ENCODE measurements around the gene BCL3. TPM values are rescaled to one million over a fixed set of nuclear protein-coding genes. Genes with fewer than 3 reads are reported as not detected.

BCL3 gene
- total RNA-seq, 1 experiment from 2014 or later: 0.95 TPM

DNA sequence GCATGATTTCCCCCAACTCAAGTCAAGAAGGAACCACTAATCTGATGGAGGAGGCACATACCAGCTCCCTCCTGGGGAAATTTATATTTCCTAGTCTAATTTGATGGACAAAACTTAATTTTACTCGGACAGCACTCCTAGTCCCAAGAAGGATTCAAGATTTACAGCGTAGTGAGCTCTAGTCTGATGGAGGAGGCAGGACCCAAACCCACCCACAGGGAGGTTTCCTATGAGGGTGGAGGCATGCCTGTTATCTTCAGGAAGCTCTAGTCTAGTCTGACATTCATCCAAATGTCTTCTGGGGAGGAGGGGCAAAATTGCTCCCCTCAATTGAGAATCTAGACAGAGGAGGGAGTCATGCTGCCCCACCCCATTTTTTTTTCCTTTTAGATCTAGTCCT is 10.4 kb upstream of the BCL3 start:
- DNase-seq (ENCODE audit: low read depth): no peak

DNA sequence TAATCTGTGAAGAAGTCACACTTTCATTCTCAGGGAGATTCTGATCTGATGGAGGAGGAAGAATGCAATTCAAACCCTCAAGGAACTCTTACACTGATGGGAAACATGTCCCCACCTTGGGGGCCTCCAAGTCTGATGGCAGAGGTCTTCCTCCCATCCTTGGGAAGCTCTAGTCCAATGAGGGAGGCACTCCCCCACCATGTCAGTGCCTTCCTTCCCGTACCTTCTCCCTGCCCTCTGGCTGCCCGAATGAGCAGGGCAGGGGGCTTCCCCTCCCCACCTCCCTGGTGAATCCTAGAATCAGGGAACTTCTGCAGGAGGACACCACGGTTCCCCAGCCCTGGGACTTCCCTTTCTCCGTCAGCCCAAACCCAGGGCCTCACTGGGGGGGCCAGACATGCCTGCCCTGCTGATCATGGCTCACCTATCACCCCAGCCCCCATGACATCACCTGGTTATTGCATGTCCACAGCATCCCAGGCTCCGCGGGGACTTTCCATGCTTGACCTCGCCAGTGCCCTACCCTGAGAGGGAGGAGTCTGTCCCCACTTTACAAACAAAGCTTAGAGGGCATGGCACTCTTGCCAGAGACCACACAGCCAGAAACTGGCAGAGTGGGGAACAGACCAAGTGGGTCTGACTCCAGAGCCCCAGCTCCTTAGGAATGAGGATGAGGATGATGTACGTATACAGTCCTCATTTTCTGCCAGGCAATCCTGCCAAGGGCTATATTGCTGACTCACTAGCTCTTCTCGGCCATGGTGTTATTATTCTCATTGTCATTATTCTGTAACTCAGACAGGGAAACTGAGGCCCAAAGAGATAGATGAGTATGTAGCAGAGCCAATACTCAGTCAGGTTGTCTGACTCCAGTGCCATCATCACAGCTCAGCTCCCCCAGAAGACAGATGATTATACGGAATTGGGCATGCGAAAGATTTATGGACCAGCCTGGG is 9.6 kb upstream of the BCL3 start:
- peak; percentile 97 for DNase-seq (ENCODE audit: low read depth)
- in situ Hi-C loops (cut with HindIII; ENCODE audit: low pct_unique_long_range_greater_than_20kb, low sequenced_read_pairs): no loop called here

More for the DNA sequence above, 10.4 kb upstream of the BCL3 start:
- in situ Hi-C loops (cut with HindIII; ENCODE audit: low pct_unique_long_range_greater_than_20kb, low sequenced_read_pairs): no loop called here

DNA sequence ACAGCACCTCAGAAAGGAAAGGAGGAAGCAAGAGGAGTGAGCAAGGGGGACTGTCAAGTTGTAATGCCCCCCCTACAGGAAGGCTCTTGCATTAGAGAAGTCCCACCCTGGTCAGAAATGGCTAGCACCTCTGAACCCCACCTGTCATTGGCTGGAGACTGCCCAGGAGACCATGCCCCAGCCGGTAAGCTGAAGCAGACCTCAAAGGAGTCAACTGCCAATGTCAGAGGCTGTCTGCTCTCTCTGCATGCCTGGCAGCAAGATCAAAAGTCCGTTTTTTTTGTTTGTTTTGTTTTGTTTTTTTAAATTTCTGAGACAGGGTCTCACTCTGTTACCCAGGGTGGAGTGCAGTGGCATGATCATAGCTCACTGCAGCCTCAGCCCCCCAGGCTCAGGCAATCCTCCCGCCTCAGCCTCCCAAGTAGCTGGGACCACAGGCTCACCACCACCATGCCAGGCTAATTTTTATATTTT is 8.1 kb upstream of the BCL3 start:
- in situ Hi-C loops (cut with HindIII; ENCODE audit: low pct_unique_long_range_greater_than_20kb, low sequenced_read_pairs): no loop called here
- peak; percentile 63 for DNase-seq (ENCODE audit: low read depth)

DNA sequence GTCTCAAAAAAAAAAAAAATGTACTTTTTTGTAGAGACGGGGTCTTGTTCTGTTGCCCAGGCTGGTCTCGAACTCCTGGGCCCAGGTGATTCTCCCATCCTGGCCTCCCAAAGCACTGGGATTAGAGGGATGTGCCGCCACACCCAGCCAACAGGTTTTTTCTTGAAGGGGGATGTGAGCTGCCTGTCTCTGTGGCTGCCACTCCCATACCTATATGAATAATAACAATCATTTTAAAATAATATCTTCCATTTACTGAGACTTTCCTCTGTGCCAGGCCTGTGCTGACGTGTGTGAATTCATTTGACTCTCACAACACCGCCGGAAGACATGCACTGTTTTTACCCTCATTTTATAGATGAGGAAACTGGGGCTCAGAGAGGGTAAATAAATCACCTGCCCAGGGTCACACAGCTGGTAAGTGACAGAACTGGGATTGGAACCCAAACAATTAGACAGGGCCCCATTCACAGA is 7.2 kb upstream of the BCL3 start:
- DNase-seq (ENCODE audit: low read depth): peak; percentile 64
- in situ Hi-C loops (cut with HindIII; ENCODE audit: low pct_unique_long_range_greater_than_20kb, low sequenced_read_pairs): no loop called here

DNA sequence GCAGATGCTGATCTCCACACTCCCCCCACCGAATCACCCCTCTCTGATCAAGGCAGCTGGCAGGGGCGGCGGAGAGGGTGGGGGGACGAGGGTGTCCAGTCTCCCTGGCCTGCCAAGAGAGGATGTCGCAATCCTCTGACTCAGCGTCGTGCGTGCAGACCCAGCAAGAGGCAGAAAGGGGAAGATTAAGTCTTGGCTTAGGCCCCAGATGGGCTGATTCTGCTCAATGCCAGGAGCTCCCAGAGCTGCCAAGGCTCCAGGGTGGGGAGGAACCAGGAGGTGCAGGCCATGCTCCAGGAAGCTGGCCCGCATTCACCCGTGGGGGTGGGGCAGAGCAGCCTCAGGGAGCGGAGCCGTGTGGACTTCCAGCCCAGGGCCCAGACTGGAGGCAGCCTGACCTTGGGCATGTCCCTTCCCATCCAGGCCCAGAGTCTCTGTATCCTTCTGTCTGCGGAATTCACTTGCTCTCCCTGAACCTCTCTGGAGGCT is 6.6 kb upstream of the BCL3 start:
- in situ Hi-C loops (cut with HindIII; ENCODE audit: low pct_unique_long_range_greater_than_20kb, low sequenced_read_pairs): no loop called here
- peak; percentile 100 for DNase-seq (ENCODE audit: low read depth)

DNA sequence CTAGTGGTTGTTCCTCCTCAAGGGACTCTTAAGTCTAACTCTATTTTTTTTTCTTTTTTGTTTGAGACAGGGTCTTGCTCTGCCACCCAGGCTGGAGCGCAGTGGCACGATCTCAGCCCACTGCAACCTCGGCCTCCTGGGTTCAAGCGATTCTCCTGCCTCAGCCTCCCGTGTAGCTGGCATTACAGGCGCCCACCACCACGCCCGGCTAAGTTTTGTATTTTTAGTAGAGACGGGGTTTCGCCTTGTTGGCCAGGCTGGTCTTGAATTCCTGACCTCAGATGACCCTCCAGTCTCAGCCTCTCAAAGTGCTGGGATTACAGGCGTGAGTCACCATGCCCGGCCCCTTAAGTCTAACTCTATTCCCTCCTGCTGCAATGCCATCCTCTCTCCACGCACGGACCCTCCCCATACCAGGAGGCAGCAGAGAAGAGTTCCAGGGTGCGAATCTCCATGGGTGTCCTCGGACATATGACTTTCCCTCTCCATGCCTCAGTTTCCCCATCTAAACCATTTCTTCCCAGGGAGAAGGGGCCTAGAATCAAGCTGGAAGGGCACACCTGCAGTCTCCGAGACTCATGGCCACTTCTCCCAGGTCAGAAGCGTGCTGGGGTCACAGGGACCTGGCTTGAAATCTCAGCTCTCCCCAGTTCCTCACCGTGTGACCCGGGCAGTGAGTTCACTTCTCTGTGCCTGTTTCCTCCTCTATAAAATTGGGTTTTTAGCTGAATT is 6.0 kb upstream of the BCL3 start:
- in situ Hi-C loops (cut with HindIII; ENCODE audit: low pct_unique_long_range_greater_than_20kb, low sequenced_read_pairs): no loop called here
- peak; percentile 59 for DNase-seq (ENCODE audit: low read depth)

DNA sequence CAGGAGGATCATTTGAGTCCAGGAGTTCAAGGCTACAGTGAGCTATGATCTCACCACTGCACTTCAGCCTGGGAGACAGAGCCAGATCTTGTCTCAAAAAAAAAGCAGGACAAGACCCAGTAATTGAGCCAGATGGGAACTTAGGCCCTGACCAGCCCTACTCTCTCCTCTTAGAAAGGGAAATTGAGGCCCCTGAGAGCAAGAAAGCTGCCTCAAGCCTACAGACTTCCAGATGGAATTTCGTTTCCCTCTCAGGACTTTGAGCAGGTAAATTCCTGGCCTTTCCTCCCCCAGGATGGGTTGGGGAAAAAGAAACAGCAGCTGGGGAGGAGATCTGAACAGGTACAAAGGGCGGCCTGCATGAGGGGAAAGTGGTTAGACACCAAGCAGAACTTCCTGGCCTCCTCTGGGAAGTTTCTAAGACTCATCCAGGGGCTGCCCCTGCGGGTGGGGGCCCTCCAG is 3.6 kb upstream of the BCL3 start:
- in situ Hi-C loops (cut with HindIII; ENCODE audit: low pct_unique_long_range_greater_than_20kb, low sequenced_read_pairs): no loop called here
- no peak for DNase-seq (ENCODE audit: low read depth)

DNA sequence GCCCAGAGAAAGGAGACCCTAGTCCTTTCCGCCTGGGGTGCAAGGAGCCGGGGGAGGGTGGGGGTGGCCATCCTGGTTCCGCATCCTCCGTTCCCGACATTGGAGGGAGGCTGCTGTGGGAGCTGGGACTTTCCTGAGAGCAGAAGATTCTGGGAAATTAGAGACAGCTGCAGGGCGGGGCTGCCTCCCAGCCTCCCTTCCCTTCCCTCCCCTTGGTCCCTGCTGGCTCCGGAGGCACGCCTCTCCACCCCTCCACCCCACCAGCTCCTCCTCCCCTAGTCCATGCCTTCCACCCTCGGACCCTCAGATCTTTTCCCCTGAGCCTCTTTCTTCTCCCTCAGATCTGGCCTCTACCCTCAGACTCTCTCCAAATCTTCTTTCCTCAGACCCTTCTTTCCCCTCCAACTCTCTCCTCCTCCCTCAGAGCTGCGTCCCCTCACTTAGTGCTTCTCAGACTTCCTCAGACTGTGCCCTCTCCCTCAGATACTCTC is 3.1 kb upstream of the BCL3 start:
- peak; percentile 84 for DNase-seq (ENCODE audit: low read depth)
- in situ Hi-C loops (cut with HindIII; ENCODE audit: low pct_unique_long_range_greater_than_20kb, low sequenced_read_pairs): no loop called here

DNA sequence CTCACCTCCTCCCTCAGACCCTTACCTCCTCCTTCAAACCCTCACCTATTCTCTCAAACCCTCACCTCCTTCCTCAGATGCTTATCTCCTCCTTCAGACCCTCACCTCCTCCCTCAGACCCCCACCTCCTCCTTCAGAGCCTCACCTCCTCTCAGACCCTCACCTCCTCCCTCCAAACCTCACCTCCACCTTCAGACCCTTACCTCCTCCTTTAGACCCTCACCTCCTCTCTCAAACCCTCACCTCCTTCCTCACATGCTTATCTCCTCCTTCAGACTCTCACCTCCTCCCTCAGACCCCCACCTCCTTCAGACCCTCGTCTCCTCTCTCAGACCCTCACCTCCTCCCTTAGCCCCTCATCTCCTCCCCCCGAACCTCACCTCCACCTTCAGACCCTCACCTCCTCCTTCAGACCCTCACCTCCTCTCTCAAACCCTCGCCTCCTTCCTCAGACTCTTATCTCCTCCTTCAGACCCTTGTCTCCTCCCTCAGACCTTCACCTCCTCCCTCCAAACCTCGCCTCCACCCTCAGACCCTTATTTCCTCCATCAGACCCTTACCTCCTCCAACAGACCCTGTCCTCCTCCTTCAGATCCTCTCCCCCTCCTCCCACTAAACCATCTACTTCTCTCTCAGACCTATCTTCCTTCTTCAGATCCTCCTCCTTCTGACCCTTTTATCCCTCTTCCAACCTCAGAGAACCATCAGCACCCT is 2.5 kb upstream of the BCL3 start:
- in situ Hi-C loops (cut with HindIII; ENCODE audit: low pct_unique_long_range_greater_than_20kb, low sequenced_read_pairs): no loop called here
- no peak for DNase-seq (ENCODE audit: low read depth)

DNA sequence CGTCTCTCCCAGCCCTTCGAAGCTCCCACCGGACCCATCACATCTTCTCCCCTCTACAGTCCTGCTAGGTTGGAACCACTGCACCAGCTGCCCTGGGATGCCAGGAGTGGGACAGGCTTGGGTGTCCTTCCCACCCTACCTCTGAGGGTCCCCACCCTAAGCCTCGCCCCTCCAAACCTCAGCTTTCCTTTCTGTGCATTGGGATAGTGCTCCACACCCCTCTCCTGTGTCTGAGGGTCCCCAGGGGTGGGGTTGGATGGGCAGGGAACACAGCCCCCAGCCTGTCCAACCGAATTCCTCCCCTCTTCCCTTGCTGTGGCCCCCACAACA is 1.9 kb upstream of the BCL3 start:
- no peak for DNase-seq (ENCODE audit: low read depth)
- in situ Hi-C loops (cut with HindIII; ENCODE audit: low pct_unique_long_range_greater_than_20kb, low sequenced_read_pairs): no loop called here

DNA sequence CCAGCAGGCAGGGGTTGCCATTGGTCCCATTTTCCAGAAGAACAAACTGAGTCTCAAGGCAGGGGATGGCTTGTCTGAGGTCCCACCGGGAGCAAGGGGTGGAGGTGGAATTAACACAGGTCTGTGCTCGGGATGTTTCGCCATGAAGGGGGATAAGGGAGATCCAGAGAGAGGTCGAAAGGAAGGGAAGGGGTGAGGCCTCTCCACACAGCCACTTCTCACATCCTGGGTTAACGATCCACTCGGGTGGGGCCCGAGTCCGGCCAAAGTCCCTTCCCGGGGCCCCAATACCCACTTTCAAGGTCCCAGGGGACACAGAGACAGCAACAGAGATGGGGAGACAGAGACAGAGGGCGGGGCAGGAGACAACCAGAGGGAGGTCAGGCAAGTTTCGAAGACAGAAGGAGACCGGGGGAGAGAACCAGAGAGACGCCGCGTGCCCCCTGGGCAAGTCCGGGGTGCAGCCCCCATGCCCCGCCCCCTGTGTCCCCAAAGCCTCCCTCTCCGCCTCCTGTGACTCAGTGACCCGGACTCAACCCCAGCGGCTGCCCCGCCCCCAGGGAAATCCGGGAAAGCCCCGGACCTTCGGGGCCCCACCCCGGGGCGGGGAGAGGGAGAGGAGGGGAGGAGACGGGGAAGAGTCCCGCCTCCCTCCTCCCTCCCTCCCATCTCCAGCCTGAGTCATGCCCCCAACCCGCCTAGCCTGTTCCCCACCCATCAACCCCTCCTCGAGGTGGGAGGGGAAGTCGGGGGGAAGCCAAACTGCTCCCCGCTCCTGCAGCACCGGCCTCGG is 1.4 kb upstream of the BCL3 start:
- peak; percentile 99 for DNase-seq (ENCODE audit: low read depth)
- in situ Hi-C loops (cut with HindIII; ENCODE audit: low pct_unique_long_range_greater_than_20kb, low sequenced_read_pairs): no loop called here

DNA sequence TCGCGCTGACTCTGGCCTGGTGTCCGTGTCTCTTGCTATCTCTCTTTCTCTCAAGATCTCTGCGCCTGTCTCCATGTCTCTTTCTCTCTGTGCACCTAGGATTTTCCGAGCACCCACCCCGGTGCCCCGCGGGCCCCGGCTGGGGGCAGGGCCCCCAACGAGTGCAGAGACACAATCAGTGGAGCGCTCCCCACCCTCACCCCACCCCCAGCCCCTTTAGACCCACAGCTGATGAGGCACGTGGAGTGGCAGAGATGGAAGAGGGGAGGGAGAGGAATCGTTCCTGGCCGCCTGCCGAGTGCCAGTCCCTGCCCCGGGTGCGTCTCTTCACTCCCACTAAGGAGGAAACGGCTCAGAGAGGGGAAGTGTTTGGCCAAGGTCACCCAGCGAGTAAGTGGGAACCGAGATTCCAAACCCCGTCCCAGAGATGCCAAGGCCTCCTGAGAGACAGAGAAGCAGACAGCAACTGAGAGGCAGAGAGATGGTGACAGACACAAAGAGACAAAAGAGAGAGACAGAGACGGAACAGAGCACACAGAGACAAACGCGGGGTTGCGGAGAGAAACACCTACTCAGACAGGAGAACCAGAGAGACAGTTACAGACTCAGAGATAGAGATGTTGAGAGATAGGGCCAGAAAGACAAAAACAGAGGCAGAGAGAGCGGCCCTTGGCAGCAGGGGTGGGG is 626 bp upstream of the BCL3 start:
- in situ Hi-C loops (cut with HindIII; ENCODE audit: low pct_unique_long_range_greater_than_20kb, low sequenced_read_pairs): no loop called here
- DNase-seq (ENCODE audit: low read depth): peak; percentile 89

DNA sequence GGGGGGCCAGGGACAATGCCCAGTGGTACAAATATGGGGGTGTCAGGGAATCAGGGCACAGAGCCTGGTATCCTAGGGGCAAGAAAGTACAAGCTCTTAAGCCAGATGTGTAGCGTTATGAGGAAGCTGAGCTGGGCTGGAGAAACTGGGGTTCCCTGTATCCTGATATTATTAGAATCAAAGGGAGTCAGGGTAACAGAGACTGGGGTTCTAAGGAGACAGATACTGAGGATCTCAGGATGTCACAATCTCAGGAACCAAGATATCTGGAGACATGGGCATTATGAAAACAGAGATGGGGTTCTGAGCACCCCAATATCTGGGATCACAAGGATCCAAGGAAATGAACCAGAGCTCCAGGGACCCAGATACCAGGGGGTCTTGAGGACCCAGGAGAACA is 784 bp downstream of the BCL3 start:
- DNase-seq (ENCODE audit: low read depth): no peak
- in situ Hi-C loops (cut with HindIII; ENCODE audit: low pct_unique_long_range_greater_than_20kb, low sequenced_read_pairs): no loop called here

DNA sequence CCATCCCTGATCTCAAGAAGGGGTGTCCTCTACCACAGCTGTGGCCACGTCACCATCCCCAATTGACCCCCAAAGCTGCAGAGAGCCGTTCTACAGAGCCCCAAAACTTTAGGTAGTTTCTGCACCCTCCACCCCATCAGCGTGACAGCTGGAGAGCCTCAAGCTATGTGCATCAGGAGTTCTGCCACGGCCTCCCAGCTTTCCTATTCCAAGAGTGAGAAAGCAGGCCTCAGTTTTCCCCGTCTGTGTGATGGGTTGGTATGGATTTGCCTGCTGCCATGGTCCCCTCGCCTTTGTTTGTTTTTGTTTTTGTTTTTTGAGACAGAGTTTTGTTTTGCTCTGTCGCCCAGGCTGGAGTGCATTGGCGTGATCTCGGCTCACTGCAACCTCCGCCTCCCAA is 1.5 kb downstream of the BCL3 start:
- no peak for DNase-seq (ENCODE audit: low read depth)
- in situ Hi-C loops (cut with HindIII; ENCODE audit: low pct_unique_long_range_greater_than_20kb, low sequenced_read_pairs): no loop called here

DNA sequence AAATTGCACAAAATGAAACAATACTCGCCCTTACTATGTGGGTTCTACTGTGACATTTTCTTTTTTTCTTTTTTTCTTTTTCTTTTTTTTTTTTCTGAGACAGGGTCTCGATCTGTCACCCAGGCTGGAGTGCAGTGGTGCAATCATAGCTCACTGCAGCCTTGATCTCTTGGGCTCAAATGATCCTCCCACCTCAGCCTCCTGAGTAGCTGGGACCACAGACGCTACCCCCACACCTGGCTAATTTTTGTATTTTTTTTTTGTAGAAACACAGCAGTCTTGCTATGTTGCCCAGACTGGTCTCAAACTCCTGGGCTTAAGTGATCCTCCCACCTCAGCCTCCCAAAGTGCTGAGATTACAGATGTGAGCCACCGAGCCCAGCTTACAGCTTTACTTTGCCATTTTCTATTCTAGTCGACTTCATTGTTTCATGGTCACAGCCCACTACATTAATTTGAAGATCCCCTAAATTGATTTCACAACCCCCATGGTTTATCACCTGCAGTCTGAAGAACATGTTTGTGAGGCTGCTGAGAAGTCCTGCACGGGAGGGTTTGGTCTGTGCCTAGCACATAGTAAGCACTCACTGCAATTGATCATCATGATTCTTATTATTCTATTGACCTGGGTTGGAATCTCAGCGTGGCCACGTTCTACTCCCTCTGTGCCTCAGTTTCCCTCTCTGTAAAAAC is 3.8 kb downstream of the BCL3 start:
- no peak for DNase-seq (ENCODE audit: low read depth)
- in situ Hi-C loops (cut with HindIII; ENCODE audit: low pct_unique_long_range_greater_than_20kb, low sequenced_read_pairs): no loop called here

DNA sequence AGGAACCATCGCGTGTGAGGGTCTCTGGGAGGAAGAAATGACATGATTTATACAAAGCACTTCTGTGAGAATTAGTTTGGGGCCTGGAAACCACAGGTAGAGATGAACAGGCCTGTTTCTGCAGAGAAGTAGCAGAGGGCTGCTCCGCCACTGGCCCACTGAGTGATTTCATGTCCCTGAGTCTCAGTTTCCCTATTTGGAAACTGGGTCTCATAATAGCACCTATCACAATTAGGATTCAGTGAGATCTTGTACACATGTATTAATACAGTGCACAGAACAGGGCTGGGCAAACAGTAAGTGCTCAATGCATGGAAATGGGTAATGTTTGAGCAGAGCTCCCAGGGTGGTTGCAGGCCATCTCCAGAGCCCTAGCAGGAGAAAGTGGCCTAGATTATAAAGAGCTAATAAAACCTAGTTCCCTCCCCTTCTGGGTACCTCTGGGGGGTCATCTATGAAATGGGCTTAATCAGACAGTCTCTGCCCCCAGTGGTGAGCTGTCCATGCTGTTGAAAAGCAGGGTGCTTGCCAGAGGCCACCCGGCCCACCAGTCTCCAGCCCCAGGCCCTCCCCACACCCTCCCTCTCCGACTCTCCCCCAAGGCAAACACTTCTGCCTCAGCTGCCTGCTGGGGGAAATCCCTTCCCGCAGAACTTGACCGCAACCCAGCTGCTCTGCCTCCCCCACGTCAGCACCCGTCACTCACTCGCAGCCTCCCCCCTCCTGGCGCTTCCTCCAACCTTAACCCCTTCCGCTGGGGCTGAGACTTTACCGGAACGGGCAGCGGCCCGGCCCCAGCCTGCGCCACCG is 4.5 kb downstream of the BCL3 start:
- DNase-seq (ENCODE audit: low read depth): peak; percentile 92
- in situ Hi-C loops (cut with HindIII; ENCODE audit: low pct_unique_long_range_greater_than_20kb, low sequenced_read_pairs): no loop called here
